HEK293T (cell line): ENCODE measurements around the gene HOXC4.
"Not testable (repeated sequence)": the region's sequence is repeated elsewhere in the genome, so short reads cannot be mapped to it uniquely, and the experiment has no call there.

Experiments
- ARNT ChIP-seq: fragments of 450-650 bp; IDR thresholded peaks from 2 replicates; pipeline ENCODE4 v1.6.1; 2017; ENCODE audit warnings: mild to moderate bottlenecking
- FOXM1 ChIP-seq: fragments of 450-650 bp; IDR thresholded peaks from 2 replicates; pipeline ENCODE4 v1.6.1; 2017; ENCODE audit warnings: mild to moderate bottlenecking, borderline replicate concordance
- LEF1 ChIP-seq: fragments of 450-650 bp; IDR thresholded peaks from 2 replicates; pipeline ENCODE4 v1.6.1; 2017; ENCODE audit warnings: mild to moderate bottlenecking, borderline replicate concordance

- not testable (repeated sequence) for TF ChIP-seq ARNT, FOXM1, LEF1
Observed at GRCh38 chr12:54098644-54099043, 45.0 kb downstream of the HOXC4 start.
